22Rv1 (cell line): ENCODE results near the gene PIK3C2B.

Source experiments
- ZFX ChIP-seq: fragments of 450-650 bp; IDR thresholded peaks from 2 replicates; pipeline ENCODE4 v1.6.1; 2017; ENCODE audit warnings: antibody characterized with exemption, borderline replicate concordance
- TF ChIP-seq, protein P1 (sequence below): fragments of 450-650 bp; IDR thresholded peaks from 2 replicates; pipeline ENCODE4 v1.5.1; 2017; ENCODE audit warnings: mild to moderate bottlenecking

GRCh38 chr1:204463125-204464060 is 31.2 kb downstream of the PIK3C2B start:
- TF ChIP-seq, protein P1, sequence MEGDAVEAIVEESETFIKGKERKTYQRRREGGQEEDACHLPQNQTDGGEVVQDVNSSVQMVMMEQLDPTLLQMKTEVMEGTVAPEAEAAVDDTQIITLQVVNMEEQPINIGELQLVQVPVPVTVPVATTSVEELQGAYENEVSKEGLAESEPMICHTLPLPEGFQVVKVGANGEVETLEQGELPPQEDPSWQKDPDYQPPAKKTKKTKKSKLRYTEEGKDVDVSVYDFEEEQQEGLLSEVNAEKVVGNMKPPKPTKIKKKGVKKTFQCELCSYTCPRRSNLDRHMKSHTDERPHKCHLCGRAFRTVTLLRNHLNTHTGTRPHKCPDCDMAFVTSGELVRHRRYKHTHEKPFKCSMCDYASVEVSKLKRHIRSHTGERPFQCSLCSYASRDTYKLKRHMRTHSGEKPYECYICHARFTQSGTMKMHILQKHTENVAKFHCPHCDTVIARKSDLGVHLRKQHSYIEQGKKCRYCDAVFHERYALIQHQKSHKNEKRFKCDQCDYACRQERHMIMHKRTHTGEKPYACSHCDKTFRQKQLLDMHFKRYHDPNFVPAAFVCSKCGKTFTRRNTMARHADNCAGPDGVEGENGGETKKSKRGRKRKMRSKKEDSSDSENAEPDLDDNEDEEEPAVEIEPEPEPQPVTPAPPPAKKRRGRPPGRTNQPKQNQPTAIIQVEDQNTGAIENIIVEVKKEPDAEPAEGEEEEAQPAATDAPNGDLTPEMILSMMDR, result no peak
- TF ChIP-seq ZFX, result no peak
